ENCODE measurements around the gene WDR26. TPM values are rescaled to one million over a fixed set of nuclear protein-coding genes. Genes with fewer than 3 reads are reported as not detected.

Gene WDR26
- total and polyA plus RNA-seq, 2 of the 4 experiments (the other 2 are of a cell fraction) = 23.8 to 46.4 TPM

GRCh38 chr1:224408294-224408590 is 26.4 kb downstream of the WDR26 start:
- ATAC-seq (ENCODE audit: low read depth) = no peak

More at GRCh38 chr1:224408294-224408590, 26.4 kb downstream of the WDR26 start:
- Histone ChIP-seq H3K9me3 (ENCODE audit: control insufficient read depth, insufficient read depth, low read length) (no peaks in the 10 kb centered on the region), H3K36me3 (ENCODE audit: control insufficient read depth, insufficient read depth, low read length) (peaks cover 44% of the 10 kb centered on the region), H3K56ac (ENCODE audit: extremely low read depth, insufficient read depth, low read length) (no peak overlapping the region), H4K20me1 (ENCODE audit: insufficient read depth, low read length) (peaks cover 25% of the 10 kb centered on the region), H2BK120ac (ENCODE audit: low read depth, low read length) (no peak overlapping the region), H2BK20ac (ENCODE audit: low read depth, low read length) (no peak overlapping the region), H2AK5ac (ENCODE audit: low read depth, low read length) (no peak overlapping the region), H3K4me1 (ENCODE audit: control insufficient read depth, insufficient read depth, low read length) (peaks cover 5% of the 10 kb centered on the region; the same call in 1 of the 2 replicates), H2AFZ (replicated peaks; ENCODE audit: low read length, poor library complexity) (no peak overlapping the region), H4K5ac (ENCODE audit: low read depth, low read length) (no peak overlapping the region), H2BK15ac (ENCODE audit: low read depth, low read length) (no peak overlapping the region), H3K27ac (ENCODE audit: insufficient read depth, low read length) (no peak overlapping the region), H4K91ac (ENCODE audit: insufficient read depth, low read depth, low read length) (no peak overlapping the region), H3K27me3 (ENCODE audit: control insufficient read depth, insufficient read depth, low read length) (no peaks in the 10 kb centered on the region), H2AK9ac (replicated peaks; ENCODE audit: low read depth, low read length, poor library complexity) (no peak overlapping the region), H3K4me3 (ENCODE audit: insufficient read depth, low read depth, low read length) (no peak overlapping the region), H3K9me1 (ENCODE audit: insufficient read depth, low read length) (no peaks in the 10 kb centered on the region), H4K8ac (ENCODE audit: low read depth in 2 of 2, low read length in 2 of 2) (no peak overlapping the region), H3K9ac (ENCODE audit: low read depth, low read length) (no peak overlapping the region), H3K4ac (ENCODE audit: low read depth, low read length) (no peak overlapping the region), H2BK5ac (ENCODE audit: low read depth, low read length, poor library complexity, severe bottlenecking) (no peak overlapping the region), H3K14ac (replicated peaks; ENCODE audit: low read depth, low read length) (no peak overlapping the region), H3K23ac (ENCODE audit: low read depth, low read length) (no peak overlapping the region), H3K79me1 (ENCODE audit: low read depth in 1 of 2, low read length in 2 of 2) (peaks cover 14 to 33% of the 10 kb centered on the region in 2 experiments), H3K18ac (ENCODE audit: low read depth, low read length) (no peak overlapping the region), H3K4me2 (ENCODE audit: low read depth, low read length) (no peak overlapping the region)
- no peak for DNase-seq
- WGBS, 2 experiments (ENCODE audit: extremely low coverage in 2 of 2, insufficient read length in 1 of 2) = no CpG with 5 or more reads among the region's 1 CpG
- TF ChIP-seq CHD1 (IDR thresholded peaks at IDR 0.05; ENCODE audit: low read depth, low read length) (no peak), MAZ (IDR thresholded peaks at IDR 0.05; ENCODE audit: borderline replicate concordance, low read depth, low read length) (no peak), MXI1 (IDR thresholded peaks at IDR 0.05; ENCODE audit: borderline replicate concordance, low read depth, low read length) (no peak), NFE2L2 (IDR thresholded peaks at IDR 0.05; ENCODE audit: low read depth, low read length) (no peak), SMC3 (IDR thresholded peaks at IDR 0.05; ENCODE audit: low read depth, low read length) (no peak), RAD21 (IDR thresholded peaks at IDR 0.05; ENCODE audit: low read length) (no peak), USF2 (IDR thresholded peaks at IDR 0.05; ENCODE audit: low read depth, low read length) (no peak), FOS (IDR thresholded peaks at IDR 0.05; ENCODE audit: low read depth, low read length) (no peak), MAFK (IDR thresholded peaks at IDR 0.05; ENCODE audit: low read depth, low read length) (no peak), POLR2A (IDR thresholded peaks at IDR 0.05; ENCODE audit: low read depth, low read length) (no peak), CEBPB (IDR thresholded peaks at IDR 0.05; ENCODE audit: low read depth, low read length) (no peak), RCOR1 (IDR thresholded peaks at IDR 0.05; ENCODE audit: insufficient replicate concordance, low read length) (no peak), BHLHE40 (IDR thresholded peaks at IDR 0.05; ENCODE audit: low read depth, low read length) (no peak), RFX5 (IDR thresholded peaks at IDR 0.05; ENCODE audit: low read depth, low read length) (no peak)
- TF ChIP-seq, protein P1, sequence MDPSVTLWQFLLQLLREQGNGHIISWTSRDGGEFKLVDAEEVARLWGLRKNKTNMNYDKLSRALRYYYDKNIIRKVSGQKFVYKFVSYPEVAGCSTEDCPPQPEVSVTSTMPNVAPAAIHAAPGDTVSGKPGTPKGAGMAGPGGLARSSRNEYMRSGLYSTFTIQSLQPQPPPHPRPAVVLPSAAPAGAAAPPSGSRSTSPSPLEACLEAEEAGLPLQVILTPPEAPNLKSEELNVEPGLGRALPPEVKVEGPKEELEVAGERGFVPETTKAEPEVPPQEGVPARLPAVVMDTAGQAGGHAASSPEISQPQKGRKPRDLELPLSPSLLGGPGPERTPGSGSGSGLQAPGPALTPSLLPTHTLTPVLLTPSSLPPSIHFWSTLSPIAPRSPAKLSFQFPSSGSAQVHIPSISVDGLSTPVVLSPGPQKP (IDR thresholded peaks at IDR 0.05; ENCODE audit: borderline replicate concordance, low read depth, low read length) = no peak
- TF ChIP-seq, protein P2, sequence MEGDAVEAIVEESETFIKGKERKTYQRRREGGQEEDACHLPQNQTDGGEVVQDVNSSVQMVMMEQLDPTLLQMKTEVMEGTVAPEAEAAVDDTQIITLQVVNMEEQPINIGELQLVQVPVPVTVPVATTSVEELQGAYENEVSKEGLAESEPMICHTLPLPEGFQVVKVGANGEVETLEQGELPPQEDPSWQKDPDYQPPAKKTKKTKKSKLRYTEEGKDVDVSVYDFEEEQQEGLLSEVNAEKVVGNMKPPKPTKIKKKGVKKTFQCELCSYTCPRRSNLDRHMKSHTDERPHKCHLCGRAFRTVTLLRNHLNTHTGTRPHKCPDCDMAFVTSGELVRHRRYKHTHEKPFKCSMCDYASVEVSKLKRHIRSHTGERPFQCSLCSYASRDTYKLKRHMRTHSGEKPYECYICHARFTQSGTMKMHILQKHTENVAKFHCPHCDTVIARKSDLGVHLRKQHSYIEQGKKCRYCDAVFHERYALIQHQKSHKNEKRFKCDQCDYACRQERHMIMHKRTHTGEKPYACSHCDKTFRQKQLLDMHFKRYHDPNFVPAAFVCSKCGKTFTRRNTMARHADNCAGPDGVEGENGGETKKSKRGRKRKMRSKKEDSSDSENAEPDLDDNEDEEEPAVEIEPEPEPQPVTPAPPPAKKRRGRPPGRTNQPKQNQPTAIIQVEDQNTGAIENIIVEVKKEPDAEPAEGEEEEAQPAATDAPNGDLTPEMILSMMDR (conservative IDR thresholded peaks at IDR 0.05; ENCODE audit: low read depth, low read length) = no peak
- ChIA-PET CTCF (interaction anchor here (0.8 kb wide), 1 partner anchor 49 kb away, joined by 3 read pairs; no protein-coding TSS in a partner anchor), POLR2A (ENCODE audit: unreplicated experiment) (no interaction called here)
- dilution Hi-C loops (cut with HindIII; ENCODE audit: low sequenced_read_pairs, unreplicated experiment) = no loop called here
- in situ Hi-C loops (cut with MboI; ENCODE audit: low sequenced_read_pairs) = no loop called here
- BruUV-seq (replicated peaks) = no TSS peak
- intact Hi-C loops (cut with micrococcal nuclease) = no loop called here
